NCI-H146 treated with DMSO at 0.1 percent for 48 hours (cell line): ENCODE measurements around the gene SUFU.
"Not testable (repeated sequence)": the region's sequence is repeated elsewhere in the genome, so short reads cannot be mapped to it uniquely, and the experiment has no call there.

ENCODE experiments used
- DNase-seq: peaks from one replicate; lab custom pipeline; 2025; ENCODE audit not compliant: unreplicated experiment; lab: John Stamatoyannopoulos, UW

SUFU gene

GRCh38 chr10:102479651-102480050 lies 24.1 kb upstream of the SUFU start:
- DNase-seq = no peak

GRCh38 chr10:102480396-102480795 lies 23.4 kb upstream of the SUFU start:
- DNase-seq = no peak

- no peak for DNase-seq
These were observed 19.8 kb upstream of the SUFU start for GRCh38 chr10:102484021-102484420.

- no peak for DNase-seq
These were observed 18.5 kb upstream of the SUFU start for GRCh38 chr10:102485093-102485784.

GRCh38 chr10:102491136-102491535 lies 12.6 kb upstream of the SUFU start:
- DNase-seq = no peak

- no peak for DNase-seq
These were observed 11.3 kb upstream of the SUFU start for GRCh38 chr10:102492344-102492939.

- no peak for DNase-seq
These were observed 10.8 kb upstream of the SUFU start for GRCh38 chr10:102492983-102493382.

GRCh38 chr10:102493771-102494170 lies 10.0 kb upstream of the SUFU start:
- DNase-seq = no peak

GRCh38 chr10:102497545-102497944 lies 6.2 kb upstream of the SUFU start:
- DNase-seq = no peak

- DNase-seq = no peak
These were observed 4.4 kb upstream of the SUFU start for GRCh38 chr10:102499356-102499755.

- not testable (repeated sequence) for DNase-seq
These were observed 3.1 kb upstream of the SUFU start for GRCh38 chr10:102500686-102501085.

- DNase-seq = no peak
These were observed 2.4 kb upstream of the SUFU start for GRCh38 chr10:102501201-102502028.

GRCh38 chr10:102502029-102502336 lies 1.8 kb upstream of the SUFU start:
- peak; percentile 95 for DNase-seq

GRCh38 chr10:102502337-102503151 lies 1.2 kb upstream of the SUFU start, which contains the start of gene ACTR1A:
Gene ACTR1A, minus strand, starts transcription at chr10:102502712. Its CDS starts 65 bp downstream, at chr10:102502647.
- DNase-seq = peak; percentile 99

GRCh38 chr10:102504179-102504975 lies 605 bp downstream of the SUFU start:
- DNase-seq = no peak

GRCh38 chr10:102504976-102505300 lies 1.2 kb downstream of the SUFU start:
- DNase-seq = no peak

GRCh38 chr10:102505462-102506115 lies 1.8 kb downstream of the SUFU start:
- DNase-seq = no peak

- DNase-seq = no peak
These were observed 3.7 kb downstream of the SUFU start for GRCh38 chr10:102507521-102507920.

GRCh38 chr10:102508506-102508905 lies 4.7 kb downstream of the SUFU start:
- DNase-seq = no peak

GRCh38 chr10:102509387-102509786 lies 5.6 kb downstream of the SUFU start:
- no peak for DNase-seq
